HEK293 (cell line): ENCODE measurements around the gene CTDNEP1.
A peak's percentile ranks its signal among the peaks of the same experiment; 100 is the strongest.

Experiments used
- CTCF ChIP-seq: fragments of 450-650 bp; formaldehyde crosslinking; IDR thresholded peaks from 2 replicates; pipeline ENCODE4 v1.5.1; 2016; ENCODE audit warnings: missing biosample characterization, missing genetic modification characterization
- MEIS1 ChIP-seq: sonication (generic); formaldehyde crosslinking; IDR thresholded peaks from 2 replicates; pipeline ENCODE4 v1.8.1; 2022; ENCODE audit warnings: missing genetic modification reagents, mild to moderate bottlenecking, borderline replicate concordance
- REST ChIP-seq: fragments of 450-650 bp; formaldehyde crosslinking; IDR thresholded peaks from 2 replicates; pipeline ENCODE4 v1.5.1; 2016; ENCODE audit warnings: missing biosample characterization, missing genetic modification characterization
- TCF7L2 ChIP-seq: IDR thresholded peaks from 2 replicates; pipeline ENCODE4 v1.6.1; 2011; ENCODE audit warnings: low read depth, mild to moderate bottlenecking, inconsistent platforms, low read length, moderate library complexity, borderline replicate concordance
- TSHZ1 ChIP-seq: fragments of 450-650 bp; formaldehyde crosslinking; IDR thresholded peaks from 2 replicates; pipeline ENCODE4 v1.5.1; 2016; ENCODE audit warnings: missing biosample characterization, missing genetic modification characterization, borderline replicate concordance
- ZBTB1 ChIP-seq: fragments of 450-650 bp; formaldehyde crosslinking; IDR thresholded peaks from 2 replicates; pipeline ENCODE4 v1.5.1; 2016; ENCODE audit warnings: missing biosample characterization, missing genetic modification characterization
- ZNF184 ChIP-seq: fragments of 450-650 bp; IDR thresholded peaks from 2 replicates; pipeline ENCODE4 v1.5.1; 2018; ENCODE audit warnings: missing biosample characterization, mild to moderate bottlenecking, missing genetic modification characterization
- ZNF274 ChIP-seq, 2 experiments: fragments of 200-500 bp in 1 of 2; fragments of 450-650 bp in 1 of 2; sonication (Bioruptor generic) in 1 of 2; formaldehyde crosslinking in 1 of 2; IDR thresholded peaks; 2 replicates each; pipeline versions ENCODE4 v1.5.1 to v1.6.1; 2014 to 2016; ENCODE audit warnings: borderline replicate concordance in 1 of 2, inconsistent platforms in 1 of 2, low read length in 1 of 2, missing biosample characterization in 1 of 2, missing genetic modification characterization in 1 of 2
- ZNF302 ChIP-seq: fragments of 450-650 bp; formaldehyde crosslinking; IDR thresholded peaks from 2 replicates; pipeline ENCODE4 v1.5.1; 2016; ENCODE audit warnings: missing biosample characterization, missing genetic modification characterization, low read depth
- ZNF37A ChIP-seq: fragments of 450-650 bp; IDR thresholded peaks from 2 replicates; pipeline ENCODE4 v1.5.1; 2018; ENCODE audit warnings: missing biosample characterization, missing genetic modification characterization
- ZNF654 ChIP-seq: fragments of 450-650 bp; formaldehyde crosslinking; IDR thresholded peaks from 2 replicates; pipeline ENCODE4 v1.5.1; 2016; ENCODE audit warnings: low read depth, missing biosample characterization, missing genetic modification characterization
- ZNF785 ChIP-seq: fragments of 450-650 bp; formaldehyde crosslinking; IDR thresholded peaks from 2 replicates; pipeline ENCODE4 v1.5.1; 2016; ENCODE audit warnings: missing biosample characterization, missing genetic modification characterization

- peak; percentile 68 for TF ChIP-seq CTCF (tag by site-specific recombination)
- TF ChIP-seq ZNF302 = no peak
- no peak for TF ChIP-seq MEIS1 (CRISPR knock-in tag)
- no peak for TF ChIP-seq ZNF785
- no peak for TF ChIP-seq ZNF654
- TF ChIP-seq REST (tag by site-specific recombination) = no peak
- TF ChIP-seq TCF7L2 = no peak
- TF ChIP-seq TSHZ1 (tag by site-specific recombination) = no peak
- no peak for TF ChIP-seq ZNF37A (tag by site-specific recombination)
- TF ChIP-seq ZBTB1 (tag by site-specific recombination) = no peak
- TF ChIP-seq ZNF274 (IDR thresholded peaks at IDR 0.05; ENCODE audit: low read length) = no peak
- TF ChIP-seq ZNF274 (tag by site-specific recombination; IDR thresholded peaks at IDR 0.05; ENCODE audit: borderline replicate concordance) = no peak
- TF ChIP-seq ZNF184 = no peak
Observed at GRCh38 chr17:7213895-7214299, 37.6 kb downstream of the CTDNEP1 start.
